HepG2 (cell line): ENCODE data around the gene FANCF. TPM values are rescaled to one million over a fixed set of nuclear protein-coding genes. Genes with fewer than 3 reads are reported as not detected.

Experiments
- ARID2 ChIP-seq: sonication (generic); formaldehyde crosslinking; IDR thresholded peaks from 2 replicates; pipeline ENCODE4 v1.8.1; 2022; ENCODE audit warnings: mild to moderate bottlenecking, missing genetic modification reagents, borderline replicate concordance
- ATM ChIP-seq: fragments of 450-650 bp; IDR thresholded peaks from 2 replicates; pipeline ENCODE4 v1.7.1; 2017; ENCODE audit warnings: mild to moderate bottlenecking, borderline replicate concordance
- EED ChIP-seq: sonication (generic); formaldehyde crosslinking; IDR thresholded peaks from 2 replicates; pipeline ENCODE4 v1.5.0; 2020; ENCODE audit warnings: mild to moderate bottlenecking, missing genetic modification reagents
- GMEB2 ChIP-seq: IDR thresholded peaks from 2 replicates; pipeline ENCODE4 v1.6.1; 2016; ENCODE audit warnings: missing biosample characterization, missing genetic modification reagents, low read depth
- TCF7L2 ChIP-seq: IDR thresholded peaks from 2 replicates; pipeline ENCODE4 v1.6.1; 2011; ENCODE audit warnings: mild to moderate bottlenecking, low read depth, low read length, moderate library complexity
- ZBTB2 ChIP-seq: sonication (generic); formaldehyde crosslinking; IDR thresholded peaks from 2 replicates; pipeline ENCODE4 v1.8.0; 2022; ENCODE audit warnings: low read depth, missing genetic modification reagents
- ZBTB43 ChIP-seq: sonication (generic); formaldehyde crosslinking; conservative IDR thresholded peaks from 2 replicates; pipeline ENCODE4 v1.4.0; 2020; ENCODE audit warnings: missing genetic modification reagents
- ZNF207 ChIP-seq: fragments of 450-650 bp; IDR thresholded peaks from 2 replicates; pipeline ENCODE4 v1.6.1; 2016; ENCODE audit warnings: antibody characterized with exemption, borderline replicate concordance
- ZNF275 ChIP-seq: sonication (generic); formaldehyde crosslinking; IDR thresholded peaks from 2 replicates; pipeline ENCODE4 v1.8.0; 2022; ENCODE audit warnings: missing genetic modification reagents, mild to moderate bottlenecking, inconsistent platforms, borderline replicate concordance
- ZNF414 ChIP-seq: sonication (generic); formaldehyde crosslinking; IDR thresholded peaks from 2 replicates; pipeline ENCODE4 v1.5.0; 2020; ENCODE audit warnings: missing genetic modification reagents
- ZNF446 ChIP-seq: sonication (generic); formaldehyde crosslinking; IDR thresholded peaks from 2 replicates; pipeline ENCODE4 v1.5.0; 2020; ENCODE audit warnings: mild to moderate bottlenecking, missing genetic modification reagents
- ZNF609 ChIP-seq: sonication (generic); formaldehyde crosslinking; IDR thresholded peaks from 2 replicates; pipeline ENCODE4 v1.4.0; 2020; ENCODE audit warnings: mild to moderate bottlenecking, missing genetic modification reagents, borderline replicate concordance
- ZNF841 ChIP-seq: sonication (generic); formaldehyde crosslinking; IDR thresholded peaks from 2 replicates; pipeline ENCODE4 v1.8.1; 2023; ENCODE audit warnings: missing genetic modification reagents, borderline replicate concordance
- ZNF879 ChIP-seq: sonication (generic); formaldehyde crosslinking; IDR thresholded peaks from 2 replicates; pipeline ENCODE4 v1.8.1; 2023; ENCODE audit warnings: missing genetic modification reagents
- ZUFSP ChIP-seq: sonication (generic); formaldehyde crosslinking; IDR thresholded peaks from 2 replicates; pipeline ENCODE4 v1.9.0; 2021; ENCODE audit warnings: missing genetic modification reagents, mild to moderate bottlenecking, borderline replicate concordance
- polyA plus RNA-seq, 8 experiments: library from polyadenylated mRNA; depleted of rRNA in 3 of 8; stranded (reverse) in 7 of 8; unstranded in 1 of 8; fragments of >200 nt; fragmentation: Illumina TruSeq in 4 of 8; extraction: Trizol in 4 of 8; gene quantifications; 2 replicates each; pipeline versions ENCODE4 v1.2.1 to v1.2.3, GENCODE V29; 2011 to 2016; ENCODE audit warnings: low read depth in 4 of 8, missing spikeins in 1 of 8, mixed read lengths in 1 of 8; ENCODE audit not compliant: insufficient read depth in 1 of 8
- total RNA-seq, 5 experiments: library from RNA; depleted of rRNA; stranded (reverse); fragments of >200 nt; fragmentation: Illumina TruSeq; extraction: Trizol; gene quantifications; 2 replicates each; pipeline ENCODE4 v1.2.3, GENCODE V29; 2016; ENCODE audit warnings: low read depth in 1 of 5

FANCF gene
- total and polyA plus RNA-seq, 2 of the 13 experiments (the other 11 are each of a cell fraction or from before 2014, with no cell fraction given) = 2.5 to 9.7 TPM

GRCh38 chr11:22634897-22635629 lies 9.4 kb upstream of the FANCF start (continued):
- TF ChIP-seq GMEB2 (CRISPR knock-in tag) = no peak
- TF ChIP-seq ARID2 = no peak
- TF ChIP-seq TCF7L2 = no peak
- no peak for TF ChIP-seq ATM
- no peak for TF ChIP-seq ZNF879
- TF ChIP-seq ZNF207 = no peak
- no peak for TF ChIP-seq EED
- TF ChIP-seq ZNF414 (CRISPR knock-in tag) = no peak
- peak; percentile 14; the same call in 1 of the 2 replicates for TF ChIP-seq ZNF609 (CRISPR knock-in tag)
- TF ChIP-seq ZBTB43 (CRISPR knock-in tag) = no peak; the same call in 1 of the 2 replicates
- no peak for TF ChIP-seq ZBTB2 (CRISPR knock-in tag)
- TF ChIP-seq ZNF275 (CRISPR knock-in tag) = no peak
- TF ChIP-seq ZNF446 = no peak
- no peak for TF ChIP-seq ZUFSP (CRISPR knock-in tag)
- TF ChIP-seq ZNF841 = peak; percentile 54; the same call in 1 of the 2 replicates
